Trophoblast cell (in vitro differentiated cells and primary cell): ENCODE results near the gene FAM135A.
A peak's percentile ranks its signal among the peaks of the same experiment; 100 is the strongest.

Experiments
- DNase-seq, 2 donors: peaks; one replicate each; pipeline ENCODE4 v3.0.0-alpha.2; 2016
- H2AFZ ChIP-seq: 2 replicates; pipeline ENCODE4 v1.6.1; 2013; ENCODE audit warnings: low read length, moderate library complexity, mild to moderate bottlenecking; ENCODE audit not compliant: insufficient read depth, poor library complexity
- H2AK5ac ChIP-seq: 2 replicates; pipeline ENCODE4 v1.6.1; 2013; ENCODE audit warnings: mild to moderate bottlenecking, low read length
- H2BK120ac ChIP-seq: 2 replicates; pipeline ENCODE4 v1.6.1; 2013; ENCODE audit warnings: low read length, mild to moderate bottlenecking, moderate library complexity; ENCODE audit not compliant: insufficient read depth, poor library complexity
- H2BK12ac ChIP-seq: 2 replicates; pipeline ENCODE4 v1.6.1; 2013; ENCODE audit warnings: mild to moderate bottlenecking, low read length, moderate library complexity
- H2BK5ac ChIP-seq: 2 replicates; pipeline ENCODE4 v1.6.1; 2013; ENCODE audit warnings: low read length, low read depth, moderate library complexity, mild to moderate bottlenecking; ENCODE audit not compliant: poor library complexity
- H3K14ac ChIP-seq: 2 replicates; pipeline ENCODE4 v1.6.1; 2013; ENCODE audit warnings: mild to moderate bottlenecking, low read length
- H3K18ac ChIP-seq: 2 replicates; pipeline ENCODE4 v1.6.1; 2013; ENCODE audit warnings: mild to moderate bottlenecking, low read length
- H3K23ac ChIP-seq: 2 replicates; pipeline ENCODE4 v1.6.1; 2013; ENCODE audit warnings: low read length
- H3K27ac ChIP-seq: 2 replicates; pipeline ENCODE4 v1.5.1; 2013; ENCODE audit warnings: low read depth, mild to moderate bottlenecking, inconsistent platforms, low read length, moderate library complexity
- H3K27me3 ChIP-seq: 2 replicates; pipeline ENCODE4 v1.6.1; 2013; ENCODE audit warnings: inconsistent platforms, mild to moderate bottlenecking, low read length, moderate library complexity; ENCODE audit not compliant: insufficient read depth
- H3K36me3 ChIP-seq, 2 experiments: 1 replicate in 1 of 2; 2 replicates in 1 of 2; pipeline ENCODE4 v1.6.1; 2013; ENCODE audit warnings: low read length in 2 of 2, mild to moderate bottlenecking in 2 of 2, moderate library complexity in 1 of 2; ENCODE audit not compliant: insufficient read depth in 2 of 2, control insufficient read depth in 1 of 2
- H3K4ac ChIP-seq: 2 replicates; pipeline ENCODE4 v1.6.1; 2013; ENCODE audit warnings: low read depth, mild to moderate bottlenecking, low read length, moderate library complexity
- H3K4me1 ChIP-seq, 2 experiments: 1 replicate in 1 of 2; 2 replicates in 1 of 2; pipeline ENCODE4 v1.6.1; 2013; ENCODE audit warnings: low read length in 2 of 2, mild to moderate bottlenecking in 2 of 2, moderate library complexity in 1 of 2; ENCODE audit not compliant: insufficient read depth in 2 of 2, control insufficient read depth in 1 of 2
- H3K4me2 ChIP-seq: 2 replicates; pipeline ENCODE4 v1.6.1; 2013; ENCODE audit warnings: inconsistent platforms, mild to moderate bottlenecking, low read length, moderate library complexity
- H3K4me3 ChIP-seq: 2 replicates; pipeline ENCODE4 v1.5.1; 2013; ENCODE audit warnings: mild to moderate bottlenecking, low read depth, low read length, inconsistent platforms
- H3K79me1 ChIP-seq: one replicate; pipeline ENCODE4 v1.6.1; 2013; ENCODE audit warnings: low read length
- H3K79me2 ChIP-seq: 2 replicates; pipeline ENCODE4 v1.6.1; 2013; ENCODE audit warnings: low read length, mild to moderate bottlenecking; ENCODE audit not compliant: control insufficient read depth, insufficient read depth, poor library complexity
- H3K9ac ChIP-seq: 2 replicates; pipeline ENCODE4 v1.6.1; 2013; ENCODE audit warnings: mild to moderate bottlenecking, low read length
- H3K9me3 ChIP-seq: 2 replicates; pipeline ENCODE4 v1.6.1; 2013; ENCODE audit warnings: low read depth, mild to moderate bottlenecking, control low read depth, inconsistent platforms, low read length; ENCODE audit not compliant: insufficient read depth
- H4K12ac ChIP-seq: 2 replicates; pipeline ENCODE4 v1.6.1; 2013; ENCODE audit warnings: low read depth, mild to moderate bottlenecking, low read length, moderate library complexity
- H4K8ac ChIP-seq: 2 replicates; pipeline ENCODE4 v1.6.1; 2013; ENCODE audit warnings: low read depth, mild to moderate bottlenecking, low read length, moderate library complexity
- H4K91ac ChIP-seq: one replicate; pipeline ENCODE4 v1.6.1; 2013; ENCODE audit warnings: low read depth, mild to moderate bottlenecking, low read length, moderate library complexity
- WGBS: extraction: QIAGEN DNeasy Blood & Tissue Kit; methylation state at CpG from one replicate; pipeline ENCODE4 v1.1.7; 2013; ENCODE audit warnings: missing lambda C conversion rate; ENCODE audit not compliant: insufficient read length, insufficient coverage; ENCODE audit errors: extremely low coverage; 5-methylcytosine and 5-hydroxymethylcytosine counted together

The FAM135A gene

DNA sequence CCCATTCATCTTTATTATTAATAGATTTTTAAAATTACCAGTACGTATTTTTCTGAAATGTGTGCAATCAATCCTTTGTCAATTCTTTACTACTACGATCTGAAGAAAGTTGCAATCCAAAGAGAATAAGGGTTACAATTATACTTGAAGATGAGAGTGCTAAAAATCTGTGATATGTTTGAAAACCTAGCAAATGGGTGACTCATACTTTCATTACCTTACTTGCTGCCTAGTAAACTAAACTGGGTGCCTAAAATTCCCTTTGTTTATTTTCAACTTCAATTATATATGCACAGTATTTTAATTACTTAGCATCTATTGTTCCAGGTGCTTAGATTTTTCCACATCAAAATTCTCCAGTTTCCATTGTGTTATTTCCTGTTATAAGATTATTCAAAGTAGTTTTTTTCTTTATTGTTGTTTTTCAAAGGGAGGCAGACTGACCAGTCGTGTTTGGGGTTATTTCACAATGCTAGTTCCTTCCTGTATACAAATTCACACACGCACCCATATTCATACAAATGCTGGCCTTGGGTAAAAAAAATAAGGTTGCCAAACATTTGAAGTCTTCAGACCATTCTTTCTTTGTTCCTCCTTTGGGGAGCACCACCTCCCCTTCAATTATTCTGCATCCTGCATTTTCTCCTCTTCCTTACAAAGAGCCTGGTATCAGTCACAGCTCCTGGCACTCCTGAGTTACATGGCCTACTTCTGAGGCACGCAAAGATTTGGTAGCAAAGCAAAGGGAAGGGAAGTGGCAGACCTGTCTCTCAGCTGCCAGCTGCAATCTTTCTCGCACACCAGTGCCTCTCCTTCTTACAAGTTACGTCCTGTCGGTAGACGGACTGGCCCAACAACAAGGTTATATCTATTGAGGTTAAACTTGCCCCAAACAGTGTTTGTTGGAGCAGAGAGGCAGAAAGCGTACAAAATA is 16.2 kb upstream of the FAM135A start:
- H3K4me3 ChIP-seq: no peak overlapping the region
- no peak overlapping the region for H3K4ac ChIP-seq
- no peak overlapping the region for H3K23ac ChIP-seq
- no peak overlapping the region for H4K8ac ChIP-seq
- H3K9ac ChIP-seq: no peak overlapping the region
- H3K27me3 ChIP-seq: no peaks in the 10 kb centered on the region
- H3K14ac ChIP-seq: no peak overlapping the region
- no peak overlapping the region for H4K91ac ChIP-seq
- WGBS: no CpG with 5 or more reads among the region's 10 CpGs
- H4K12ac ChIP-seq: no peak overlapping the region
- DNase-seq: peak in 1 of 2 donors; percentile 60
- no peaks in the 10 kb centered on the region for H3K9me3 ChIP-seq
- no peak overlapping the region for H2AK5ac ChIP-seq
- no peak overlapping the region for H3K4me2 ChIP-seq
- H3K79me2 ChIP-seq: no peaks in the 10 kb centered on the region
- no peak overlapping the region for H2BK12ac ChIP-seq
- H3K36me3 ChIP-seq: no peaks in the 10 kb centered on the region
- H2BK5ac ChIP-seq: no peak overlapping the region
- H2BK120ac ChIP-seq: no peak overlapping the region
- H3K4me1 ChIP-seq: no peaks in the 10 kb centered on the region
- no peak overlapping the region for H2AFZ ChIP-seq
- H3K18ac ChIP-seq: no peak overlapping the region
- H3K27ac ChIP-seq: no peak overlapping the region
- peaks cover 2% of the 10 kb centered on the region for H3K79me1 ChIP-seq

GRCh38 chr6:70398783-70399728 is 14.3 kb upstream of the FAM135A start:
- no peak overlapping the region for H3K14ac ChIP-seq
- H3K4me3 ChIP-seq: no peak overlapping the region
- H3K9me3 ChIP-seq: no peaks in the 10 kb centered on the region
- no peak overlapping the region for H2BK12ac ChIP-seq
- no peaks in the 10 kb centered on the region for H3K27me3 ChIP-seq
- H3K18ac ChIP-seq: no peak overlapping the region
- no peak overlapping the region for H2BK120ac ChIP-seq
- no peak overlapping the region for H3K4ac ChIP-seq
- no peaks in the 10 kb centered on the region for H3K4me1 ChIP-seq
- no peak overlapping the region for H3K23ac ChIP-seq
- no peak overlapping the region for H4K8ac ChIP-seq
- DNase-seq: peak; percentile 70 to 90
- H3K79me1 ChIP-seq: peaks cover 2% of the 10 kb centered on the region
- no peak overlapping the region for H2AK5ac ChIP-seq
- H4K12ac ChIP-seq: no peak overlapping the region
- H3K79me2 ChIP-seq: no peaks in the 10 kb centered on the region
- no peak overlapping the region for H2BK5ac ChIP-seq
- H2AFZ ChIP-seq: no peak overlapping the region
- no peak overlapping the region for H3K4me2 ChIP-seq
- no peak overlapping the region for H3K9ac ChIP-seq
- no CpG with 5 or more reads among the region's 7 CpGs for WGBS
- H3K27ac ChIP-seq: no peak overlapping the region
- H4K91ac ChIP-seq: no peak overlapping the region
- no peaks in the 10 kb centered on the region for H3K36me3 ChIP-seq

- H4K8ac ChIP-seq: no peak overlapping the region
- H2BK120ac ChIP-seq: no peak overlapping the region
- no peak overlapping the region for H2AFZ ChIP-seq
- H4K12ac ChIP-seq: no peak overlapping the region
- H3K4me3 ChIP-seq: no peak overlapping the region
- DNase-seq: no peak
- H3K18ac ChIP-seq: no peak overlapping the region
- no peak overlapping the region for H3K14ac ChIP-seq
- whole genome bisulfite sequencing: no CpG with 5 or more reads among the region's 1 CpG
- no peaks in the 10 kb centered on the region for H3K27me3 ChIP-seq
- no peaks in the 10 kb centered on the region for H3K4me1 ChIP-seq
- H3K27ac ChIP-seq: no peak overlapping the region
- no peak overlapping the region for H4K91ac ChIP-seq
- H3K23ac ChIP-seq: no peak overlapping the region
- H2BK12ac ChIP-seq: no peak overlapping the region
- no peaks in the 10 kb centered on the region for H3K36me3 ChIP-seq
- H3K79me2 ChIP-seq: no peaks in the 10 kb centered on the region
- no peak overlapping the region for H3K4ac ChIP-seq
- H3K79me1 ChIP-seq: no peaks in the 10 kb centered on the region
- no peak overlapping the region for H2BK5ac ChIP-seq
- no peaks in the 10 kb centered on the region for H3K9me3 ChIP-seq
- H2AK5ac ChIP-seq: no peak overlapping the region
- no peak overlapping the region for H3K4me2 ChIP-seq
- H3K9ac ChIP-seq: no peak overlapping the region
Observed at GRCh38 chr6:70404658-70405057, 8.7 kb upstream of the FAM135A start.

- H3K4me3 ChIP-seq: no peak overlapping the region
- H2BK120ac ChIP-seq: no peak overlapping the region
- WGBS: no CpG with 5 or more reads among the region's 2 CpGs
Observed at GRCh38 chr6:70409216-70409615, 4.1 kb upstream of the FAM135A start.

More at GRCh38 chr6:70409216-70409615, 4.1 kb upstream of the FAM135A start:
- no peak overlapping the region for H3K27ac ChIP-seq
- no peak overlapping the region for H3K14ac ChIP-seq
- H3K36me3 ChIP-seq: no peaks in the 10 kb centered on the region
- H2BK12ac ChIP-seq: no peak overlapping the region
- no peak for DNase-seq
- no peaks in the 10 kb centered on the region for H3K27me3 ChIP-seq
- no peak overlapping the region for H3K23ac ChIP-seq
- H2AK5ac ChIP-seq: no peak overlapping the region
- no peak overlapping the region for H3K4ac ChIP-seq
- H3K9me3 ChIP-seq: no peaks in the 10 kb centered on the region
- no peak overlapping the region for H4K12ac ChIP-seq
- no peak overlapping the region for H4K91ac ChIP-seq
- H3K79me2 ChIP-seq: peaks cover 6% of the 10 kb centered on the region
- no peak overlapping the region for H2BK5ac ChIP-seq
- no peak overlapping the region for H4K8ac ChIP-seq
- no peak overlapping the region for H3K9ac ChIP-seq
- H3K79me1 ChIP-seq: peaks cover 10% of the 10 kb centered on the region
- no peak overlapping the region for H2AFZ ChIP-seq
- no peak overlapping the region for H3K4me2 ChIP-seq
- no peaks in the 10 kb centered on the region for H3K4me1 ChIP-seq
- no peak overlapping the region for H3K18ac ChIP-seq
